Uterus (tissue), 2 donors: Measurements from ENCODE around the gene CHMP3.

Experiments
- CTCF ChIP-seq, 4 experiments: fragments of 200-600 bp in 2 of 4; fragments of 450-650 bp in 2 of 4; sonication (generic) in 2 of 4; IDR thresholded peaks; one replicate each; pipeline ENCODE4 v1.5.1; 2016 to 2019; ENCODE audit warnings: antibody characterized with exemption in 4 of 4, mild to moderate bottlenecking in 2 of 4, moderate library complexity in 1 of 4
- POLR2A ChIP-seq, 2 donors: fragments of 450-650 bp; IDR thresholded peaks; one replicate each; pipeline ENCODE4 v1.6.1; 2016; ENCODE audit warnings: antibody characterized with exemption in 2 of 2, mild to moderate bottlenecking in 1 of 2, moderate library complexity in 1 of 2

- TF ChIP-seq CTCF (IDR thresholded peaks at IDR 0.05) (no peak), POLR2A (IDR thresholded peaks at IDR 0.05) (no peak)
Measured at GRCh38 chr2:86490245-86490644, 73.0 kb downstream of the CHMP3 start.
